Measurements from ENCODE around the gene MED10.

MED10 gene

DNA sequence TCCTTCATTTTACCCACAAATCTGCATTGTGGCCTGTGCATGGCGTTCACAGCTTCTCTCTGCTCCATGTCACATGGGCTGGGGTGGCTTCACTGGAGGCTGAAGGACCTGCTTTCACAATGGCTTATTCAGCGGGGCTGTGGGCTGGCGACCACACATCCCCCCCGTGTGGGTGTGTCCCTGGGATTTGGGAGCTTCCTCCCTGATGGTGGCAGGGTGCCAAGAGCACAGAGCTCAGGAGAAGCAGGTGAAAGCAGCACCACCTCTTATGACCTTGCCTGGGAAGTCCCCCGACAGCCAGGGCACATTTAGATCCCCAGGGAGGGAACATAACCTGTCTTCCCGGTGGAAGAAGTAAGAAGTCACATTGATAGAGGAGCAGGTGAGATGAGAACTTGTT, 5.0 kb upstream of the MED10 start:
- ATAC-seq, result no peak
- no peak for TF ChIP-seq ZNF565 (CRISPR knock-in tag; conservative IDR thresholded peaks at IDR 0.05; ENCODE audit: low read depth)
- no peak for TF ChIP-seq SNAI2 (CRISPR knock-in tag; IDR thresholded peaks at IDR 0.05)
- no peak for TF ChIP-seq TOX (CRISPR knock-in tag; IDR thresholded peaks at IDR 0.05; ENCODE audit: borderline replicate concordance)
- no peak for TF ChIP-seq GLIS3 (CRISPR knock-in tag; IDR thresholded peaks at IDR 0.05)
- no peak for TF ChIP-seq OSR1 (CRISPR knock-in tag; IDR thresholded peaks at IDR 0.05)
- TF ChIP-seq ZNF8 (CRISPR knock-in tag; IDR thresholded peaks at IDR 0.05), result no peak
- no peak for TF ChIP-seq TCF4 (CRISPR knock-in tag; IDR thresholded peaks at IDR 0.05; ENCODE audit: borderline replicate concordance)
- TF ChIP-seq ZFP3 (CRISPR knock-in tag; IDR thresholded peaks at IDR 0.05), result no peak
- no peak for TF ChIP-seq ZNF70 (CRISPR knock-in tag; IDR thresholded peaks at IDR 0.05)

DNA sequence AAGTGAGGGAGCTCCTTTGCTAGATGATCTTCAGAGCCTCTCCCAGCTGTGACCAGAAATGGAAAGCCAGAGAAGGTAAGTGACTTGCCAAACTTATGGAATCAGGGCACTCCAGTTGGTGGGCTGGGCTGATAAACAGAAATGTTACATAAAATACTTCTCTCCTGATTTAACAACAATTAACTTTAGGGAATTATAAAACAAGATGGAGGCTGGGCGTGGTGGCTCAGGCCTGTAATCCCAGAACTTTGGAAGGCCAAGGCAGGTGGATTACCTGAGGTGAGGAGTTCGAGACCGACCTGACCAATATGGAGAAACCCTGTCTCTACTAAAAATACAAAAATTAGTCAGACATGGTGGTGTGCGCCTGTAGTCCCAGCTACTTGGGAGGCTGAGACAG, 899 bp upstream of the MED10 start:
- no peak for ATAC-seq
- no peak for TF ChIP-seq GLIS3 (CRISPR knock-in tag; IDR thresholded peaks at IDR 0.05)
- no peak for TF ChIP-seq ZNF70 (CRISPR knock-in tag; IDR thresholded peaks at IDR 0.05)
- TF ChIP-seq RARB (CRISPR knock-in tag; IDR thresholded peaks at IDR 0.05), result no peak
- no peak for TF ChIP-seq ARNTL (CRISPR knock-in tag; IDR thresholded peaks at IDR 0.05; ENCODE audit: borderline replicate concordance, low read depth)
- TF ChIP-seq BACH2 (CRISPR knock-in tag; IDR thresholded peaks at IDR 0.05; ENCODE audit: borderline replicate concordance), result no peak
- no peak for TF ChIP-seq ISL1 (CRISPR knock-in tag; IDR thresholded peaks at IDR 0.05)
- TF ChIP-seq CSDC2 (CRISPR knock-in tag; IDR thresholded peaks at IDR 0.05), result no peak
- TF ChIP-seq ZFP3 (CRISPR knock-in tag; IDR thresholded peaks at IDR 0.05), result no peak
- TF ChIP-seq, protein P1, sequence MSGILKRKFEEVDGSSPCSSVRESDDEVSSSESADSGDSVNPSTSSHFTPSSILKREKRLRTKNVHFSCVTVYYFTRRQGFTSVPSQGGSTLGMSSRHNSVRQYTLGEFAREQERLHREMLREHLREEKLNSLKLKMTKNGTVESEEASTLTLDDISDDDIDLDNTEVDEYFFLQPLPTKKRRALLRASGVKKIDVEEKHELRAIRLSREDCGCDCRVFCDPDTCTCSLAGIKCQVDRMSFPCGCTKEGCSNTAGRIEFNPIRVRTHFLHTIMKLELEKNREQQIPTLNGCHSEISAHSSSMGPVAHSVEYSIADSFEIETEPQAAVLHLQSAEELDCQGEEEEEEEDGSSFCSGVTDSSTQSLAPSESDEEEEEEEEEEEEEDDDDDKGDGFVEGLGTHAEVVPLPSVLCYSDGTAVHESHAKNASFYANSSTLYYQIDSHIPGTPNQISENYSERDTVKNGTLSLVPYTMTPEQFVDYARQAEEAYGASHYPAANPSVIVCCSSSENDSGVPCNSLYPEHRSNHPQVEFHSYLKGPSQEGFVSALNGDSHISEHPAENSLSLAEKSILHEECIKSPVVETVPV (CRISPR knock-in tag; IDR thresholded peaks at IDR 0.05), result no peak
- TF ChIP-seq TOX (CRISPR knock-in tag; IDR thresholded peaks at IDR 0.05; ENCODE audit: borderline replicate concordance), result no peak
- TF ChIP-seq ESRRG (CRISPR knock-in tag; IDR thresholded peaks at IDR 0.05), result no peak
- TF ChIP-seq ZFP30 (CRISPR knock-in tag; IDR thresholded peaks at IDR 0.05), result no peak

DNA sequence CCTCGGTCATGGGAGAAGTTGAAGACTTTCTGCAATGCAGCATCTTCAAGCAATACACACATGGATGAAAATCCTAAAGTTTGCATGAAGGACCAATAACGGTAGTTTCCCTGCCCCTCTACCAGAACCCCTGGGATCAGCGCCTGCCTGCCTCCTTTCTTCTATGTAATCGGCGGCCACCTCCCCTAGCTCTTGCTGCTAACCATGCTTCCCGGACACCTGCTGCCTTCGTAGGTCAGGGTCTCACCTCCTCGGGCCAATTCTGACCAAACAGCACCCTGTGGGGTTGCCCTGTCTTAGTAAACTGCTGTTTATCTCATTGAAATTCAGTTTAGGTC, 388 bp upstream of the MED10 start:
- peak; percentile 55 for ATAC-seq
- TF ChIP-seq SNAI2 (CRISPR knock-in tag; IDR thresholded peaks at IDR 0.05), result no peak
- no peak for TF ChIP-seq ZNF8 (CRISPR knock-in tag; IDR thresholded peaks at IDR 0.05)
- TF ChIP-seq, protein P2, sequence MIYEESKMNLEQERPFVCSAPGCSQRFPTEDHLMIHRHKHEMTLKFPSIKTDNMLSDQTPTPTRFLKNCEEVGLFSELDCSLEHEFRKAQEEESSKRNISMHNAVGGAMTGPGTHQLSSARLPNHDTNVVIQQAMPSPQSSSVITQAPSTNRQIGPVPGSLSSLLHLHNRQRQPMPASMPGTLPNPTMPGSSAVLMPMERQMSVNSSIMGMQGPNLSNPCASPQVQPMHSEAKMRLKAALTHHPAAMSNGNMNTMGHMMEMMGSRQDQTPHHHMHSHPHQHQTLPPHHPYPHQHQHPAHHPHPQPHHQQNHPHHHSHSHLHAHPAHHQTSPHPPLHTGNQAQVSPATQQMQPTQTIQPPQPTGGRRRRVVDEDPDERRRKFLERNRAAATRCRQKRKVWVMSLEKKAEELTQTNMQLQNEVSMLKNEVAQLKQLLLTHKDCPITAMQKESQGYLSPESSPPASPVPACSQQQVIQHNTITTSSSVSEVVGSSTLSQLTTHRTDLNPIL (CRISPR knock-in tag; IDR thresholded peaks at IDR 0.05; ENCODE audit: low read depth), result no peak
- TF ChIP-seq, protein P3, sequence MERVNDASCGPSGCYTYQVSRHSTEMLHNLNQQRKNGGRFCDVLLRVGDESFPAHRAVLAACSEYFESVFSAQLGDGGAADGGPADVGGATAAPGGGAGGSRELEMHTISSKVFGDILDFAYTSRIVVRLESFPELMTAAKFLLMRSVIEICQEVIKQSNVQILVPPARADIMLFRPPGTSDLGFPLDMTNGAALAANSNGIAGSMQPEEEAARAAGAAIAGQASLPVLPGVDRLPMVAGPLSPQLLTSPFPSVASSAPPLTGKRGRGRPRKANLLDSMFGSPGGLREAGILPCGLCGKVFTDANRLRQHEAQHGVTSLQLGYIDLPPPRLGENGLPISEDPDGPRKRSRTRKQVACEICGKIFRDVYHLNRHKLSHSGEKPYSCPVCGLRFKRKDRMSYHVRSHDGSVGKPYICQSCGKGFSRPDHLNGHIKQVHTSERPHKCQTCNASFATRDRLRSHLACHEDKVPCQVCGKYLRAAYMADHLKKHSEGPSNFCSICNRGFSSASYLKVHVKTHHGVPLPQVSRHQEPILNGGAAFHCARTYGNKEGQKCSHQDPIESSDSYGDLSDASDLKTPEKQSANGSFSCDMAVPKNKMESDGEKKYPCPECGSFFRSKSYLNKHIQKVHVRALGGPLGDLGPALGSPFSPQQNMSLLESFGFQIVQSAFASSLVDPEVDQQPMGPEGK (CRISPR knock-in tag; IDR thresholded peaks at IDR 0.05; ENCODE audit: borderline replicate concordance), result no peak
- TF ChIP-seq ESRRG (CRISPR knock-in tag; IDR thresholded peaks at IDR 0.05), result no peak
- TF ChIP-seq RARB (CRISPR knock-in tag; IDR thresholded peaks at IDR 0.05), result no peak
- TF ChIP-seq OSR1 (CRISPR knock-in tag; IDR thresholded peaks at IDR 0.05), result no peak
- TF ChIP-seq ARNTL (CRISPR knock-in tag; IDR thresholded peaks at IDR 0.05; ENCODE audit: borderline replicate concordance, low read depth), result no peak
- TF ChIP-seq, protein P4, sequence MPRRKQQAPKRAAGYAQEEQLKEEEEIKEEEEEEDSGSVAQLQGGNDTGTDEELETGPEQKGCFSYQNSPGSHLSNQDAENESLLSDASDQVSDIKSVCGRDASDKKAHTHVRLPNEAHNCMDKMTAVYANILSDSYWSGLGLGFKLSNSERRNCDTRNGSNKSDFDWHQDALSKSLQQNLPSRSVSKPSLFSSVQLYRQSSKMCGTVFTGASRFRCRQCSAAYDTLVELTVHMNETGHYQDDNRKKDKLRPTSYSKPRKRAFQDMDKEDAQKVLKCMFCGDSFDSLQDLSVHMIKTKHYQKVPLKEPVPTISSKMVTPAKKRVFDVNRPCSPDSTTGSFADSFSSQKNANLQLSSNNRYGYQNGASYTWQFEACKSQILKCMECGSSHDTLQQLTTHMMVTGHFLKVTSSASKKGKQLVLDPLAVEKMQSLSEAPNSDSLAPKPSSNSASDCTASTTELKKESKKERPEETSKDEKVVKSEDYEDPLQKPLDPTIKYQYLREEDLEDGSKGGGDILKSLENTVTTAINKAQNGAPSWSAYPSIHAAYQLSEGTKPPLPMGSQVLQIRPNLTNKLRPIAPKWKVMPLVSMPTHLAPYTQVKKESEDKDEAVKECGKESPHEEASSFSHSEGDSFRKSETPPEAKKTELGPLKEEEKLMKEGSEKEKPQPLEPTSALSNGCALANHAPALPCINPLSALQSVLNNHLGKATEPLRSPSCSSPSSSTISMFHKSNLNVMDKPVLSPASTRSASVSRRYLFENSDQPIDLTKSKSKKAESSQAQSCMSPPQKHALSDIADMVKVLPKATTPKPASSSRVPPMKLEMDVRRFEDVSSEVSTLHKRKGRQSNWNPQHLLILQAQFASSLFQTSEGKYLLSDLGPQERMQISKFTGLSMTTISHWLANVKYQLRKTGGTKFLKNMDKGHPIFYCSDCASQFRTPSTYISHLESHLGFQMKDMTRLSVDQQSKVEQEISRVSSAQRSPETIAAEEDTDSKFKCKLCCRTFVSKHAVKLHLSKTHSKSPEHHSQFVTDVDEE (CRISPR knock-in tag; IDR thresholded peaks at IDR 0.05), result no peak
- no peak for TF ChIP-seq TCF4 (CRISPR knock-in tag; IDR thresholded peaks at IDR 0.05; ENCODE audit: borderline replicate concordance)
- no peak for TF ChIP-seq GLIS3 (CRISPR knock-in tag; IDR thresholded peaks at IDR 0.05)
- no peak for TF ChIP-seq ZFP3 (CRISPR knock-in tag; IDR thresholded peaks at IDR 0.05)
- TF ChIP-seq TOX (CRISPR knock-in tag; IDR thresholded peaks at IDR 0.05; ENCODE audit: borderline replicate concordance), result no peak
- TF ChIP-seq ISL1 (CRISPR knock-in tag; IDR thresholded peaks at IDR 0.05), result no peak
- TF ChIP-seq CSDC2 (CRISPR knock-in tag; IDR thresholded peaks at IDR 0.05), result no peak
- no peak for TF ChIP-seq ZNF565 (CRISPR knock-in tag; conservative IDR thresholded peaks at IDR 0.05; ENCODE audit: low read depth)
- no peak for TF ChIP-seq BACH2 (CRISPR knock-in tag; IDR thresholded peaks at IDR 0.05; ENCODE audit: borderline replicate concordance)
- TF ChIP-seq, protein P1 (CRISPR knock-in tag; IDR thresholded peaks at IDR 0.05), result no peak
